ENCODE measurements around the gene ADPRS. TPM values are rescaled to one million over a fixed set of nuclear protein-coding genes. Genes with fewer than 3 reads are reported as not detected.

The ADPRS gene
- total and polyA plus RNA-seq, 9 of the 15 experiments (the other 6 are each of a cell fraction or from before 2014, with no cell fraction given) = 5.9 to 40.0 (median 27.4) TPM

DNA sequence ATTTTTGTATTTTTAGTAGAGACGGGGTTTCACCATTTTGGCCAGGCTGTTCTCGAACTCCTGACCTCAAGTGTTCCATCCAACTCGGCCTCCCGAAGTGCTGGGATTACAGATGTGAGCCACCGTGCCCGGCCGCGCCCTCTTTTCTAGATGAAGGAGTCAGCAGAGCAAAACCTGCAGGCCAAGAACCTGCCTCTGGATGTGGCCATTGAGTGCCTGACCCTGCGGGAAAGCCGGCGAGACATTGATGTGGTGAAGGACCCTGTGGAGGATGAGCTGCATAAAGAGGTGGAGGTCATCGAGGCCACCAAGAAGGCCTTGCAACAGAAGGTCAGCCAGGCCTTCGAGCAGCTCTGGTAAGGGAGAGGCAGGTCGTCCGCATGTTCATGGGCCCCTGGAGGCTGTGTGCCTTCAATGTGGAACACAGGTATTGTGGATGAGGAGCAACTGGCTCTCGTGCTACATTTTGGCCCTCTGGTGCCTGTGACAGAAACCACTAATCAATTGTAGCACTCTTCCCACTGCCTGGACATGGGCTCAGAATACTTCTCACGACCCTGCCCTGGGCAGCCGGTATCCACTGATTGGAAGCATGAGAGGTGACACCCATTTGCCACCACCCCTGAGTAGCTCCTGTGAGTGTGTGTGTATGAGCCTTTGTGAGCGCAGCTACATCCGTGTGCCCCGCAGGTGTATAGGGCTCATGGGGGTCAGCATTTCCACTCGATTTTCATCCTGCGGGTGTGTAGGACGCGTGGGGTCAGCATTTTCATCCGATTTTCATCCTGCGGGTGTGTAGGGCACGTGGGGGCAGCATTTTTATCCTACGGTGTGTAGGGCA, 2.8 kb upstream of the ADPRS start (continued):
- TF ChIP-seq, protein P1, sequence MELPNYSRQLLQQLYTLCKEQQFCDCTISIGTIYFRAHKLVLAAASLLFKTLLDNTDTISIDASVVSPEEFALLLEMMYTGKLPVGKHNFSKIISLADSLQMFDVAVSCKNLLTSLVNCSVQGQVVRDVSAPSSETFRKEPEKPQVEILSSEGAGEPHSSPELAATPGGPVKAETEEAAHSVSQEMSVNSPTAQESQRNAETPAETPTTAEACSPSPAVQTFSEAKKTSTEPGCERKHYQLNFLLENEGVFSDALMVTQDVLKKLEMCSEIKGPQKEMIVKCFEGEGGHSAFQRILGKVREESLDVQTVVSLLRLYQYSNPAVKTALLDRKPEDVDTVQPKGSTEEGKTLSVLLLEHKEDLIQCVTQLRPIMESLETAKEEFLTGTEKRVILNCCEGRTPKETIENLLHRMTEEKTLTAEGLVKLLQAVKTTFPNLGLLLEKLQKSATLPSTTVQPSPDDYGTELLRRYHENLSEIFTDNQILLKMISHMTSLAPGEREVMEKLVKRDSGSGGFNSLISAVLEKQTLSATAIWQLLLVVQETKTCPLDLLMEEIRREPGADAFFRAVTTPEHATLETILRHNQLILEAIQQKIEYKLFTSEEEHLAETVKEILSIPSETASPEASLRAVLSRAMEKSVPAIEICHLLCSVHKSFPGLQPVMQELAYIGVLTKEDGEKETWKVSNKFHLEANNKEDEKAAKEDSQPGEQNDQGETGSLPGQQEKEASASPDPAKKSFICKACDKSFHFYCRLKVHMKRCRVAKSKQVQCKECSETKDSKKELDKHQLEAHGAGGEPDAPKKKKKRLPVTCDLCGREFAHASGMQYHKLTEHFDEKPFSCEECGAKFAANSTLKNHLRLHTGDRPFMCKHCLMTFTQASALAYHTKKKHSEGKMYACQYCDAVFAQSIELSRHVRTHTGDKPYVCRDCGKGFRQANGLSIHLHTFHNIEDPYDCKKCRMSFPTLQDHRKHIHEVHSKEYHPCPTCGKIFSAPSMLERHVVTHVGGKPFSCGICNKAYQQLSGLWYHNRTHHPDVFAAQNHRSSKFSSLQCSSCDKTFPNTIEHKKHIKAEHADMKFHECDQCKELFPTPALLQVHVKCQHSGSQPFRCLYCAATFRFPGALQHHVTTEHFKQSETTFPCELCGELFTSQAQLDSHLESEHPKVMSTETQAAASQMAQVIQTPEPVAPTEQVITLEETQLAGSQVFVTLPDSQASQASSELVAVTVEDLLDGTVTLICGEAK (IDR thresholded peaks at IDR 0.05) = no peak
- TF ChIP-seq, protein P1 (CRISPR knock-in tag; IDR thresholded peaks at IDR 0.05) = no peak
- no peak for TF ChIP-seq NR4A1 (CRISPR knock-in tag; IDR thresholded peaks at IDR 0.05)
- no peak for TF ChIP-seq NR4A1 (tag; IDR thresholded peaks at IDR 0.05)
- no peak for TF ChIP-seq NCOA2 (IDR thresholded peaks at IDR 0.05; ENCODE audit: partially characterized antibody in 2 of 2)
- TF ChIP-seq KLF16 (IDR thresholded peaks at IDR 0.05) = no peak
- TF ChIP-seq, protein P2, sequence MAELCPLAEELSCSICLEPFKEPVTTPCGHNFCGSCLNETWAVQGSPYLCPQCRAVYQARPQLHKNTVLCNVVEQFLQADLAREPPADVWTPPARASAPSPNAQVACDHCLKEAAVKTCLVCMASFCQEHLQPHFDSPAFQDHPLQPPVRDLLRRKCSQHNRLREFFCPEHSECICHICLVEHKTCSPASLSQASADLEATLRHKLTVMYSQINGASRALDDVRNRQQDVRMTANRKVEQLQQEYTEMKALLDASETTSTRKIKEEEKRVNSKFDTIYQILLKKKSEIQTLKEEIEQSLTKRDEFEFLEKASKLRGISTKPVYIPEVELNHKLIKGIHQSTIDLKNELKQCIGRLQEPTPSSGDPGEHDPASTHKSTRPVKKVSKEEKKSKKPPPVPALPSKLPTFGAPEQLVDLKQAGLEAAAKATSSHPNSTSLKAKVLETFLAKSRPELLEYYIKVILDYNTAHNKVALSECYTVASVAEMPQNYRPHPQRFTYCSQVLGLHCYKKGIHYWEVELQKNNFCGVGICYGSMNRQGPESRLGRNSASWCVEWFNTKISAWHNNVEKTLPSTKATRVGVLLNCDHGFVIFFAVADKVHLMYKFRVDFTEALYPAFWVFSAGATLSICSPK (IDR thresholded peaks at IDR 0.05; ENCODE audit: borderline replicate concordance) = no peak
- no peak for TF ChIP-seq SLC30A9 (CRISPR knock-in tag; IDR thresholded peaks at IDR 0.05)
- no peak for TF ChIP-seq POLR2AphosphoS5 (IDR thresholded peaks at IDR 0.05; ENCODE audit: control insufficient read depth, insufficient read depth, low read depth, low read length)
- no peak for TF ChIP-seq KDM4B (IDR thresholded peaks at IDR 0.05; ENCODE audit: borderline replicate concordance in 2 of 2, low read depth in 1 of 2)
